HEK293 (cell line): Measurements from ENCODE around the gene GMDS.

Experiments used
- CTCF ChIA-PET: fragments of 350-600 bp; formaldehyde crosslinking; extraction: SDS; loops from one replicate; lab custom pipeline; 2021; ENCODE audit warnings: antibody characterized with exemption; lab: Yijun Ruan, JAX
- POLR2A ChIA-PET: fragments of 300-600 bp; formaldehyde crosslinking; extraction: SDS; loops from one replicate; lab custom pipeline; 2020; ENCODE audit warnings: antibody characterized with exemption, inconsistent platforms; lab: Yijun Ruan, JAX
- H3K27ac ChIP-seq: fragments of 200-500 bp; sonication (Bioruptor generic); 2 replicates; pipeline ENCODE4 v1.5.1; 2014; ENCODE audit warnings: low read depth, low read length, control low read depth, inconsistent platforms; ENCODE audit errors: extremely low read depth
- H3K36me3 ChIP-seq, 2 experiments: fragments of 200-500 bp in 1 of 2; sonication (Bioruptor generic) in 1 of 2; 1 replicate in 1 of 2; 2 replicates in 1 of 2; pipeline ENCODE4 v1.5.1; 2014 to 2017; ENCODE audit warnings: inconsistent platforms in 2 of 2, low read length in 2 of 2; ENCODE audit not compliant: control insufficient read depth in 2 of 2, insufficient read depth in 1 of 2
- H3K4me1 ChIP-seq: fragments of 200-500 bp; sonication (Bioruptor generic); 2 replicates; pipeline ENCODE4 v1.5.1; 2014; ENCODE audit warnings: mild to moderate bottlenecking, low read length, inconsistent platforms; ENCODE audit not compliant: control insufficient read depth, insufficient read depth
- H3K4me3 ChIP-seq: 2 replicates; pipeline ENCODE4 v1.5.1; 2011; ENCODE audit warnings: low read depth, mild to moderate bottlenecking, control low read depth, low read length, moderate library complexity
- H3K9me3 ChIP-seq: fragments of 200-500 bp; sonication (Bioruptor generic); 2 replicates; pipeline ENCODE4 v1.5.1; 2014; ENCODE audit warnings: low read depth, low read length, inconsistent platforms; ENCODE audit not compliant: control insufficient read depth, insufficient read depth
- CTCF ChIP-seq: fragments of 450-650 bp; formaldehyde crosslinking; IDR thresholded peaks from 2 replicates; pipeline ENCODE4 v1.5.1; 2016; ENCODE audit warnings: missing biosample characterization, missing genetic modification characterization
- HOXC10 ChIP-seq: sonication (generic); formaldehyde crosslinking; IDR thresholded peaks from 2 replicates; pipeline ENCODE4 v1.8.1; 2023; ENCODE audit warnings: mild to moderate bottlenecking, missing genetic modification reagents
- KLF8 ChIP-seq: fragments of 450-650 bp; formaldehyde crosslinking; IDR thresholded peaks from 2 replicates; pipeline ENCODE4 v1.5.1; 2016; ENCODE audit warnings: missing biosample characterization, missing genetic modification characterization
- ZBTB49 ChIP-seq: fragments of 450-650 bp; formaldehyde crosslinking; IDR thresholded peaks from 2 replicates; pipeline ENCODE4 v1.5.1; 2016; ENCODE audit warnings: missing biosample characterization, missing genetic modification characterization, low read depth
- ZNF223 ChIP-seq: fragments of 450-650 bp; formaldehyde crosslinking; IDR thresholded peaks from 2 replicates; pipeline ENCODE4 v1.5.1; 2016; ENCODE audit warnings: missing biosample characterization, missing genetic modification characterization
- ZNF341 ChIP-seq: fragments of 450-650 bp; formaldehyde crosslinking; IDR thresholded peaks from 2 replicates; pipeline ENCODE4; 2016; ENCODE audit warnings: low read depth, missing biosample characterization, missing genetic modification characterization
- ZNF354C ChIP-seq: fragments of 450-650 bp; formaldehyde crosslinking; IDR thresholded peaks from 2 replicates; pipeline ENCODE4 v1.5.1; 2016; ENCODE audit warnings: missing biosample characterization, missing genetic modification characterization, low read depth, borderline replicate concordance
- ZNF48 ChIP-seq: fragments of 450-650 bp; formaldehyde crosslinking; IDR thresholded peaks from 2 replicates; pipeline ENCODE4 v1.5.1; 2016; ENCODE audit warnings: missing biosample characterization, missing genetic modification characterization
- ZNF530 ChIP-seq: fragments of 450-650 bp; formaldehyde crosslinking; IDR thresholded peaks from 2 replicates; pipeline ENCODE4 v1.5.1; 2016; ENCODE audit warnings: low read depth, missing biosample characterization, missing genetic modification characterization
- ZNF544 ChIP-seq: fragments of 450-650 bp; formaldehyde crosslinking; IDR thresholded peaks from 2 replicates; pipeline ENCODE4 v1.5.0; 2017; ENCODE audit warnings: missing biosample characterization, missing genetic modification characterization
- ZNF621 ChIP-seq: fragments of 450-650 bp; formaldehyde crosslinking; IDR thresholded peaks from 2 replicates; pipeline ENCODE4 v1.5.1; 2017; ENCODE audit warnings: missing biosample characterization, missing genetic modification characterization
- ZNF658 ChIP-seq: fragments of 450-650 bp; formaldehyde crosslinking; IDR thresholded peaks from 2 replicates; pipeline ENCODE4; 2016; ENCODE audit warnings: missing biosample characterization, missing genetic modification characterization
- ZNF704 ChIP-seq: fragments of 450-650 bp; formaldehyde crosslinking; IDR thresholded peaks from 2 replicates; pipeline ENCODE4 v1.5.1; 2016; ENCODE audit warnings: missing biosample characterization, missing genetic modification characterization
- ZNF785 ChIP-seq: fragments of 450-650 bp; formaldehyde crosslinking; IDR thresholded peaks from 2 replicates; pipeline ENCODE4 v1.5.1; 2016; ENCODE audit warnings: missing biosample characterization, missing genetic modification characterization

The GMDS gene

GRCh38 chr6:1869769-1870168 lies 375.6 kb downstream of the GMDS start:
- peaks cover 31% of the 10 kb centered on the region for H3K4me1 ChIP-seq
- TF ChIP-seq ZNF704 (tag by site-specific recombination), result no peak
- TF ChIP-seq ZNF530, result no peak
- peak; percentile 31; the same call in 1 of the 2 replicates for TF ChIP-seq CTCF
- TF ChIP-seq ZNF544 (tag by site-specific recombination), result no peak
- no peak overlapping the region for H3K4me3 ChIP-seq
- no peak overlapping the region for H3K27ac ChIP-seq
- no peaks in the 10 kb centered on the region for H3K36me3 ChIP-seq
- H3K9me3 ChIP-seq, result no peaks in the 10 kb centered on the region
- ChIA-PET POLR2A (no interaction called here), CTCF (interaction anchor here (0.7 kb wide), 2 partner anchors 182 to 764 kb away, joined by 3 to 4 read pairs; no protein-coding TSS in a partner anchor)

GRCh38 chr6:1869308-1869707 lies 376.1 kb downstream of the GMDS start:
- TF ChIP-seq ZNF341, result 0 out of 2 replicates have a peak, but pooled peaks have one; percentile 18
- TF ChIP-seq HOXC10, result no peak
- CTCF ChIA-PET, result interaction anchor here (0.7 kb wide), 1 partner anchor 181 kb away, joined by 3 read pairs; no protein-coding TSS in a partner anchor
- POLR2A ChIA-PET, result no interaction called here
- no peaks in the 10 kb centered on the region for H3K9me3 ChIP-seq
- H3K4me3 ChIP-seq, result no peak overlapping the region
- no peaks in the 10 kb centered on the region for H3K36me3 ChIP-seq
- H3K4me1 ChIP-seq, result peaks cover 36% of the 10 kb centered on the region
- H3K27ac ChIP-seq, result no peak overlapping the region

GRCh38 chr6:1868561-1869261 lies 376.7 kb downstream of the GMDS start:
- TF ChIP-seq ZNF354C (tag by site-specific recombination) (no peak), ZNF223 (tag by site-specific recombination) (no peak), KLF8 (tag by site-specific recombination) (no peak), ZNF544 (tag by site-specific recombination) (no peak), ZNF621 (tag by site-specific recombination) (no peak), ZNF785 (tag by site-specific recombination) (no peak), ZNF658 (tag by site-specific recombination) (no peak), ZNF48 (no peak), ZBTB49 (tag by site-specific recombination) (no peak)
- TF ChIP-seq, all 188 proteins: peak for 0
- Histone ChIP-seq H3K4me1 (peaks cover 39% of the 10 kb centered on the region), H3K9me3 (no peaks in the 10 kb centered on the region), H3K27ac (no peak overlapping the region), H3K4me3 (no peak overlapping the region), H3K36me3 (no peaks in the 10 kb centered on the region)
- ChIA-PET POLR2A (no interaction called here), CTCF (interaction anchor here (0.6 to 0.7 kb wide), 2 partner anchors 159 to 181 kb away, joined by 3 to 4 read pairs; no protein-coding TSS in a partner anchor)
